VCaP (cell line): ENCODE results near the gene SUSD5.

Experiments
- H3K27ac ChIP-seq: fragments of 450-650 bp; 2 replicates; pipeline ENCODE4 v1.5.1; 2017
- TF ChIP-seq, protein P1 (sequence below): fragments of 450-650 bp; conservative IDR thresholded peaks from 2 replicates; pipeline ENCODE4 v1.5.1; 2017; ENCODE audit warnings: mild to moderate bottlenecking, moderate library complexity

The SUSD5 gene

DNA sequence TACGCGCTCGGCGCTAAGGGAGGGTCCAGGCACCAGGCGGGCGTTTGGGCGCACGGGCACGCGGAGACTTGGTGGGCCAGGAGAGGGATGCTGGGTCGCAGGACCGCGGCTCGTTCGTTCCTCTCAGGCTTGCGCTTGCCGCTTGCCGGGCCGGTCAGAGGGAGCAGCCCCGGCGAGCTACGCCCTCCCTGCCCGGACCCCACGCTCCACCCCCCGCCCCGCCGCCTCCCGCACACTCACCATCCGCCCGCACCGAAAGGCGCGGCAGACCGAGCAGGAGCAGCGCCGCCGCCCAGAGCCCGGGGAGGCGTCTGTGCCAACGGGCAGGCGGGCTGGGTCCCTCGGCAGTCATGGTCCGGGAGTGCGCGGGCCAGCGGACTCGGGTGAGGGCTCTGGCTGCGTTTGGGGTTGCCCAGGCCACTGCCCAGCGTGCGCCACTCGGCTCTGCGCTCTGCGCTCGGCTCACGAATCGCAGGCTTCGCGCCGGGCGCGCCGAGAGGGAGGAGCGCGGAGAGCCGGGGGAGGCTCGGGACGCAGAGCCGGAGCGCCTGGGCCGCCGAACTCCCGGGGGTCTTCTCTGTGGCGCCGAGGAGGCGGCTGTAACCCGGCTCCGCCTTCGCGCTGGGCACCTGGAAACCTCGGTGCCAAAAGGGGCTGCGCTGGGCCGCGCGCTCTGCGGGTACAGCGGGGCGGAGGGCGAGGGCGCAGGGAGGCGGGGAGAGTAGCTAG, at the start of gene SUSD5:
SUSD5 (minus strand) TSS at position 365 of the 729 bp plus-strand sequence; CDS start at position 352, 13 bp downstream.
- no peak within 1 kb of the TSS for H3K27ac ChIP-seq
- TF ChIP-seq, protein P1, sequence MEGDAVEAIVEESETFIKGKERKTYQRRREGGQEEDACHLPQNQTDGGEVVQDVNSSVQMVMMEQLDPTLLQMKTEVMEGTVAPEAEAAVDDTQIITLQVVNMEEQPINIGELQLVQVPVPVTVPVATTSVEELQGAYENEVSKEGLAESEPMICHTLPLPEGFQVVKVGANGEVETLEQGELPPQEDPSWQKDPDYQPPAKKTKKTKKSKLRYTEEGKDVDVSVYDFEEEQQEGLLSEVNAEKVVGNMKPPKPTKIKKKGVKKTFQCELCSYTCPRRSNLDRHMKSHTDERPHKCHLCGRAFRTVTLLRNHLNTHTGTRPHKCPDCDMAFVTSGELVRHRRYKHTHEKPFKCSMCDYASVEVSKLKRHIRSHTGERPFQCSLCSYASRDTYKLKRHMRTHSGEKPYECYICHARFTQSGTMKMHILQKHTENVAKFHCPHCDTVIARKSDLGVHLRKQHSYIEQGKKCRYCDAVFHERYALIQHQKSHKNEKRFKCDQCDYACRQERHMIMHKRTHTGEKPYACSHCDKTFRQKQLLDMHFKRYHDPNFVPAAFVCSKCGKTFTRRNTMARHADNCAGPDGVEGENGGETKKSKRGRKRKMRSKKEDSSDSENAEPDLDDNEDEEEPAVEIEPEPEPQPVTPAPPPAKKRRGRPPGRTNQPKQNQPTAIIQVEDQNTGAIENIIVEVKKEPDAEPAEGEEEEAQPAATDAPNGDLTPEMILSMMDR, result no peak

DNA sequence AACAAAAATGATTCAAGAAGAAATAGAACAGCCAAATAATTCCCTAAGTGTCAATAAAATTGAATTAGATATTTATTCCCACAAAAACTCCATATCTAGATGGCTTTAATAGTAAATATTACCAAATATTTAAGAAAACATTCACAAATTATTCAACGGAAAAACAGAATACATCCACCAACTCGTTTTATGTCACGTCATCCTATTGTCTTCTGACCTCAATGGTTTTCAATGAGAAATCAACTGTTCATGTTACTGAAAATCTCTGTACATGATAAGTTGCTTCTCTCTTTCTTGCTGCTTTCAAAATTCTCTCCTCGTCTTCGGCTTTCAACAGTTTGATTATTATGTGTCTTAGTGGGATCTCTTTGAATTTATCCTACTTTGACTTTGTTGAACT, 41.5 kb upstream of the SUSD5 start:
- no peak overlapping the region for H3K27ac ChIP-seq
- TF ChIP-seq, protein P1, result no peak

DNA sequence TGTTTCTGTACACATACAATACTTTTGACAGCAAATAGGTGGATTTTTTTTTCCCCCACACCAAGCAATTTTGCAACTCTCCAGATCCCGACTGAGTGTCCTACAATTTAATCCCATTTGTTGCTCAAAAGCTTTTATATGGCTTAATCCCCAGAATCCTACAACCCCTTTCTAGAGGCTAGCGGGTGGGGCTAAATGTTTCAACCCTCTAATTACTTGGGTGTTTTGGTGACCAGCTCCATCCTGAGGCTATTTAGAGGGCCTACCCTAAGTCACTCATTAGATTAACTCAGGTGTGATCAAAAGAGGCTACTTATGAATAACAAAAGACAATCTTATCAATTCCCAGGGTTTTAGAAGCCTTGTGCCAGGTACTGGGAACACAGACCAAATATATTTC, 37.6 kb upstream of the SUSD5 start:
- TF ChIP-seq, protein P1, result no peak
- H3K27ac ChIP-seq, result no peak overlapping the region

DNA sequence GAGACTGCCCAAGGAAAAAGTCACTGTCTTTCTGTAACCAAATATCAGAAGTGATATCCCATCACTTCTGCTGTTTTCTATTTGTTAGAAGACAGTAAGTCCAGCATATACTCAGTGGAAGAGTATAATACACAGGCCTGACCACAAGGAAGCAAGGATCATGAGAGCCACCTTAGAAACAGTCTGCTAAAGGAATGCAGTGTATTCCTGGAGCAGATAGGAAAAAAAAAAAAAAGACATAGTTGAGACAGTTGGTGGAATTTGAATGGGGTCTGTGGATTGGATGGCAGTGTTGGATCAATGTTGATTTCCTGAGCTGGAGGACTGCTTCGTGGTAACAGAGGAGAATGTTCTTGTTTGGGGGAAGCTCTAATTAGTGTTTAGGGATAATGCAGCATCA, 32.1 kb upstream of the SUSD5 start:
- TF ChIP-seq, protein P1, result no peak

DNA sequence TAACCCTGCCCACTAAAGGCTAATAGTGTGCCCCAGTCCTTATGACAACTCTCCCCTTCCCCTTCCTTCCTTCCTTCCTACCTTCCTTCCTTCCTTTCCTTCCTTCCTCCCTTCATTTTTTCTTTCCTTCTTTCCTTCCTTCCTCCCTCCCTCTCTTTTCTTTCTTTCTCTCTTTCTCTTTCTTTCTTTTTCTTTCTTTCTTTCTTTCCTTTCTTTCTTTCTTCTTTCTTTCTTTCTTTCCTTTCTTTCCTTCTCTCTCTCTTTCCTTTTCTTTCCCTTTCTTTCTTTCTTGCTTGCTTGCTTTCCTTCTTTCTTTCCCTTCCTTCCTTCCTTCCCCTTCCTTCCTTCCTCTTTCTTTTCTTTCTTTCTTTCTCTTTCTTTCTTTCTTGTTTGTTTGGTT, 28.2 kb upstream of the SUSD5 start:
- TF ChIP-seq, protein P1, result no peak
- no peak overlapping the region for H3K27ac ChIP-seq

More for the DNA sequence above, 32.1 kb upstream of the SUSD5 start:
- no peak overlapping the region for H3K27ac ChIP-seq

DNA sequence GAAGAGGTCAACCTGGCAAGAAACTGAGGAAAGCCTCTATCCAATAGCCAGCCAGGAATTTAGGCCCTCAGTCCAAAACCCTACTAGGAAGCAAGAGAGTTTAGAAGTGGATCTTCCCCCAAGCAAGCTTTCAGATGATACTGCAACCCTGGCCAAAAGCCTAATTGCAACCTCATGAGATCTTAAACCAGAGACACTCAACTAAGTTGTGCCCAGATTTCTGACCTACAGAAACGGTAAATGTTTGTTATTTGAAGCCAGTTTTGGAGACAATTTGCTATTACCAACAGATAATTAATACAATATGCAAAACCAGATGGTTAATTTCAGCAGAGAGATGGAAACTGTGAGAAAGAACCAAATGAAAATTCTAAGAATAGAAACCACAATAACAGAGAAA, 21.7 kb upstream of the SUSD5 start:
- TF ChIP-seq, protein P1, result no peak

DNA sequence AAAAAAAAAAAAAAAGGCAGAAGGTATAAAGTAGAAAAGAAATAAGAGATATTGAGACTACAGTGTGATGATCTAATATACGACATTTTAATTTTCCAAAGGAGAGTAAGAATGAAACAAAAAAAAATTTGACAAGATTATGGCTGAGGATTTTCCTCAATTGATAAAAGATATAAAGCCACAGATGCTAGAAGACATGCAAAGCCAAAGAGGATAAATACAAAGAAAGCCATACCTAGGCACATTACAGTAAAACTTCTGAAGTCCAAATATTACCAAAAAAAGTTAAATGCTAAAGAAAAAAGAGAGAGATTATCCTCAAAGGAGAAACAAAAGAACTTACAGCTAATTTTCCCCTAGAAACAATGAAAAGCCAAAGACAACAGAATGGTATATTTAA, 20.3 kb upstream of the SUSD5 start:
- TF ChIP-seq, protein P1, result no peak
- H3K27ac ChIP-seq, result no peak overlapping the region

More for the DNA sequence above, 21.7 kb upstream of the SUSD5 start:
- H3K27ac ChIP-seq, result no peak overlapping the region
